NCI-H526 treated with DMSO at 0.1 percent for 48 hours (cell line): ENCODE results near the gene THBS1.

Experiments used
- DNase-seq: peaks from one replicate; lab custom pipeline; 2025; lab: John Stamatoyannopoulos, UW

THBS1 gene

DNA sequence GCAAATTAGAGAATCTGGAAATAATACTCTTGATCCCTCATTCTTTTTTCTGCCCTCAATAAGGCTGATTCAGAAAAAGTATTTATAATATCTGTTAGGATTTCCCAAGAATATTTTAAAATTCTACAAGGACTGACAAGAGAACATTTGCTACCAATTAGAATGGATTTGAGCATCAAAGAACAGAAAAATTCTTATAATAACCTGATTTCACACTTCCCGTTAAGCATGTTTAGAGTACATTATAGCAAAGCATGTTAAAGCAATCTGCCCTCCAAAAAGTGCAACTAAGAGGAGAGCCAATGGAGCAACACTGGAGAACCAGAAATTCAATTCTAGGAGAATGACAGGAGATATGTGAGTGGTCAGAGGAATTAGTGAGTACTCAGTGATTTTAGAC lies 57.2 kb downstream of the THBS1 start:
- DNase-seq: no peak

DNA sequence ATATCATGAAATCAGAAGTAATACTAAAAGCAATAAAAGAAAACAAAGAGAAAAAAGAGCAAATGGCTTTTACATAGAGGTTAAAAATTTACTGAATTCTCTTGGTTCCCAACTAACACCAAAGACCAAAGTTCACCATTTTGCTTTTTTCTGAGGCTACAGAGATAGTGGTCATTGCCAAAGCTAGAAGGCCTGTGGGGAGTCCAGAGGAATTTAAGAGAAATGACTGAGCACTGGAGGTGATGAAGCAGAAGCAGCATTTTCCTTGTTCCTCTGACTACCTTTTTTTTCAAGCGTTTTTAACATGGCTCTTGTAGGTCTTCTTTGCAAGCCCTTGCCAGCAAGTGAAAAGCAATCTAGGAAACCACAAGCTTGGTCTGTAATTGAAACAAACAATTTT lies 58.2 kb downstream of the THBS1 start:
- DNase-seq: no peak

DNA sequence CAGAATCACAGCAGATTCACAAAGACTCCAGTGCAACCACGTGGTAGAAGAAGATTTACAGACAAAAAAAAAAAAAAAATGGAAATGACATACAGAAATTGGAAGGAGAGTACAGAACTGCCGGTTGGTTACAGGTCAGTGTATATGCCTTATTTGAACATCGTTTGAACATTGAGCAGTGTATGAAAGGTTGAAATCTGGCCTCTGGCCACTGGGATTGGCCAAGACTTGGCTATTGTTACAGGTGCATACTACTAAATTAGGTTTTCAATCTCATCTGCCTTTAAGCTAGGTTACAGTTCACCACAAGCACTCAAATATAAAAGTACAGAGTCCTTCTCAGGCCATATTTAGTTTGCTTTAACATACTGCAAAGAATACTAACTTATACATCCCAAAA lies 59.8 kb downstream of the THBS1 start:
- no peak for DNase-seq

DNA sequence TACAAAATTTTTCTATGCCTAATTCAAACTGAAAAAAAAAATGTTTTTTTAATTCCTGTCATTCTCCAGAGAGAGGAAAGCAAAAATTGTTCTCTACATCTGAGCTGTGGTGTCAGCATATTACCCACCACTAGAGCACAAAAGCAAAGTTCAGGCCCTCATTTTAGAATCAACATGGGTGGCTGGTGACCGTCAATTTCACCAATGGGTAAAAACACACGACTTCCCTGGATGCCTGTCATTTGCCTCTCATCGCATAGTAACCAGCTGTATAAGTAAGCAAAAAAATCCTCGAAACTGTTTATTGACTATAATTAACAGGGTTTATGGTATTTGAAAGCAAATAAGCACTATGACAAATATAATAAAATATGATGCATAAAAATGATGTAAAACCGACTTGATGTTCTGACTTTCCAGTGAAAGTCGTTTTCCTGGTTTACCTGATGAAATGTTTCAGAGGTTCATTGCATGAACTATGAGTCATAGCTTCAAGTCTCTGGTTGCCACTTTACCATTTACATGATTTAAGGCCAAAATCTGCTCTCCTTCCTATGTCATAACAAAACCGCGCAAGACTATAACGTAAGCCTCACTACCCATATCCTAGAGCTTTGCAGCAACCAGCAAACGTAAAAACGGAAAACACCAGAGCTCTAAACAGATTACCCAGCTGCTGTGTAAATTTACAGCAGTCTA lies 60.5 kb downstream of the THBS1 start:
- no peak for DNase-seq

DNA sequence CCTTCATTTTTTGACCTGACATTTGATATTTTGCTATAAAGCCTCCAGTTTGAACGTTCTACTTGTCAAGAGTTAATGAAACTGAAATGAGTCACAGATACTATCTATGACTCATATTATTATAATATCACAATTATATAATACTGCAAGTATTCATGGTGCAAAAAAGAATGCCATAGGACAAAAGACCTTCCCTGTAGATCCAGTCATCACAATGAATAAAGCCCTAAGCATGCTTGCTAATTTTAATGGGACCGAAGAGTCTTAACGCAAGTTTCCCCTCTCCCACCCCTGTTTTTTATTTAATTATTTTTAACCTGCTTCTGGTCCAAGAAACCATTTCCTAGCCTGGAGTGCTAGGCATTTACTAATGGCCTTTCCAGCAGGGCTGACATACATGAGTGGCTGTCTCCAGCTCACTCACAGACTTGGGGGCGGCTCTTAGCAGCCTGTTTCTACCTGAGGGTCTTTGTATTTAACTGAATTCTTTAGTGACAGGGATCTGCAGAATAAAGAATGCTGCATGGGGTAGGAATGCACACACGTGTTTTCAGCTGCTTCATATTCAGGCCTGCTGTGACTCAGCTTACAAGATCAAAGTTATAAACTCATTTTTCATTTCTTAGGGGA lies 61.2 kb downstream of the THBS1 start:
- no peak for DNase-seq

DNA sequence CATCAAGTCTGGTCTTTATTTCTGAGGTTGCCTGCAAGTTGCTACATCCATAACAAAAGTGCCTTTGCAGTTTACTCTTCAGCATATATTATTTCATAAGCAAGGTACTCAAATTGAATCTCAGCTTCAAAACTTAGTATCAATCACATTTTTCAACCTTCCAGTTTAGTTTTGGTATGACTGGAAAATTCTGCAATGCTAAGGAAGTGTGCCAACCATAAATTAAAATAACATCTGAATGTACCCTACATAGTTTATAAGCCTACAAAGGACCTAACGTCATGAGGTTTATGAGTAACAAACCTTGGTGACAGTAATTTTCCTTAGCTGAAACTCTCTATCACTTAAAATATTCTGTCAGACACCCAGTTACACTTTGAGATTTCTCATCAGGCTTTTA lies 62.8 kb downstream of the THBS1 start:
- DNase-seq: no peak

DNA sequence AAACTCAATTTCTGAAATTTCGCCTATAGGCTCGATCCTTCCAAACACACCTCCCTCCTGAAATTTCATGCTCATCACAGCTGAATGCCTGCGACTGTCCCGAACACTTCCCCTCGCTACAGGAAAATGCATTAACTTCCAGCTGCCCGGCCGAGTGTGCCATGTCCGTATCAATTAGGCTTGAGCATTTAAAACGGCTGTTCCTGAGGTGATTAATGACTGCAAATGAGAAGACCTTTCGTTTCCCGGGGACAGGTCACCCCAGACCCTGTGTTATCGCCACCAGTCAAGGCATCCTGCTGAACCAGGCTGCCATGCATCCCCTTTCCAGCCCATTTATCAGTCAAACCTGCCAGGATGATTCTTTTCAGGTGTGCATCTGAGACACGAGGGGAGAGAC lies 63.3 kb downstream of the THBS1 start:
- DNase-seq: no peak

DNA sequence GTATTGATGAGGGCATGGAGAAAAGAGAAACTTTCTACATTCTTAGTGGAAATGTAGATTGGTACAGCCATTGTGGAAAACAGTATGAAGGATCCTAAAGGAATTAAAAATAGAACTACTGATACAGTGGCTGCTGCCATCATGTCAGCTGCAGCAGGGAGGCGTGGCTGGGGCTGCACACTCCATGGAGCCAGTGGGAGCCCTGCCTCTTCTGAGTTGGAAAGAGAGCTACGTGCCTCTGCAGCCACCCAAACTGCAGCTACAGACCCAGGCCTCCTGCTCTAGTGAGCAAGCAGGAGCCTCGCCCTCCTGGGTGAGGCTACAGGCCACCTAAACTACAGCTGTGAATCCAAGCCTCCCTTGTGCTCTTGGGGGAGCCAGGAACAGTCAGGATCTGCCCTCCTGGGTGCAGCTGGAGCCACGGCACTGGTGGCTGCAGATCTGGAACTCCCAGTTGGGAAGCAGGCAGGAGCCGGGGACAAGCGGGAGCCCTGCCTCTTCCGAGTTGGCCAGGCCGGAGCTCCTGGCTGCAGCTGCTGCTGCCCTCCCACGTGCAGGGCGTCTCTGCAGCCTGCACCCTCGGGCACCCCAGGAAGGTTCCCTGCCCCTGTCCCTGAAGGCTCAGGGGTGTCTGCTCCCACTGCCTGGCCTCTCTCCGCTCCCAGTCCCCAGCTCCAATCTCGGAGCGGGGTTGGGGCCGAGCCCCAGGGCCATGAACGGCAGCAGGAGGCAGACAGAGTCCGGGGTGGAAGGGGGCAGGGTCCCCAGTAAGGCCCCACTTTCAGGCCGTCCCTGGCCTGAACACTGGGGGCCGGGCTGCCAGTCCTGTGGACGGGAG lies 64.5 kb downstream of the THBS1 start:
- DNase-seq: no peak

DNA sequence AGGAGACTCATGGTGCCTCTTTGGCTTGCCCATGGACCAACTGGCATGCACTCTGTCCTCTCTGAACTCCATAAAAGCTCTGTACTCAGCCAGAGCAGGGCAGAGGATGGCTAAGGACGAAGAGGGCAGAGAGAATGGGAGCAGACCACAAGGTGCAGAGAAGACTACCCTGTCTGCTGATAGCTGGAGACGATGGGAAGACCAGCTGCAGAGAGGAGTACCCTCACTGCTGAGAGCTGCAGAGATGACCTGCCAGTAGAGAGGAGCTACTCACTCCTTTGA lies 65.0 kb downstream of the THBS1 start:
- DNase-seq: no peak

DNA sequence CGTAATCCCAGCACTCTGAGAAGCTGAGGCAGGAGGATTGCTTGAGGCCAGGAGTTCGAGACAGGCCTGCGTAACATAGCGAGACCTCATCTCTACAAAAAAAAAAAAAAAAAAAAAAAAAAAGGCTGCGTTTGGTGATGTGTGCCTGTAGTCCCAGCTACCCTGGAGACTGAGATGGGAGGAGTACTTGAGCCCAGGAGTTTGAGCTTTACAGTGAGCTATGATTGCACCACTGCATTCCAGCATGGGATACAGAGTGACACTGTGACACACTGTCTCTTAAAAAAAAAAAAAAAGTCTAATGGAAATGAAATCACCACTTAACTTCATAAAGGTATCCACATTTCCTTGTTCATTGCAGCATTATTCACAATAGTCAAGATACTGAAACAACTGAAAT lies 65.5 kb downstream of the THBS1 start:
- no peak for DNase-seq
